Activated CD8-positive, alpha-beta memory T cell treated with anti-CD3 and anti-CD28 coated beads, Interleukin-2, amount 50 U/mL, for 24 hours (primary cell): Measurements from ENCODE around the gene ETS2.

Source experiments
- DNase-seq: peaks from one replicate; pipeline ENCODE4 v3.0.0-alpha.2; 2020; ENCODE audit errors: extremely low read depth

Gene ETS2

DNA sequence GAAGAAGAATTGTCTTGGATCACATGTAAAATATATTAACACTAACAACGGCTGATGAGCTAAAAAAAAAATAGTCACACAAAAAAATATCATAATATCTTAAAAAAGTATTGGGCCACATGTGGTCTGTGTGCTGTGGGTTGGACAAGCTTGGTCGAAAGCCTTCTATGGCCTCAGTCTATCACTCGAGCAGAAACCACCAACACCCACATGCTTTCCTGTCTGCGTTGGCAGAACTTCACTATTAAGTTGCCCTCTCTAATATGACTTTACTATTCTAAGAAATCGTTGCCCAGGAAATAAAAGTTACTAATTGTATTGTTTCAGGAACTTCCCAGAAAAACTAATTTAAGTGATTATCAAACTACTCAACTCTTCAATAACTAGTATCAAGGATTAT lies 28.2 kb upstream of the ETS2 start:
- DNase-seq: no peak

DNA sequence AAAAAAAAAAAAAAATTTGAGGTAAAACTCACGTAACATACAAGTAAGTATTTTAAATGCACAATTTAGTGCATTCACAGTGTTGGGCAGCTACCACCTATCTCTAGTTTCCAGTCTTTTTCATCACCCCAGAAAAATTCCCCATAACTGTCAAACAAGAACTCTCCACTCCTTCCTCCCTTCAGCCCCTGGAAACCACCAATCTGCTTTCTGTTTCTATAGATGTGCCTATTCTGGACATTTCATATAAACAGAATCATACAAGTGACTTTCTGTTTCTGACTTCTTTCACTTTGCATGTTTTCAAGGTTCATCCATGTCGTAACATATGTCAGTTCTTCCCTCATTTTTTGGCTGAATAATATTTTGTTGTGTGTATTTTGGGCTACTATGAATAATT lies 24.9 kb upstream of the ETS2 start:
- no peak for DNase-seq

DNA sequence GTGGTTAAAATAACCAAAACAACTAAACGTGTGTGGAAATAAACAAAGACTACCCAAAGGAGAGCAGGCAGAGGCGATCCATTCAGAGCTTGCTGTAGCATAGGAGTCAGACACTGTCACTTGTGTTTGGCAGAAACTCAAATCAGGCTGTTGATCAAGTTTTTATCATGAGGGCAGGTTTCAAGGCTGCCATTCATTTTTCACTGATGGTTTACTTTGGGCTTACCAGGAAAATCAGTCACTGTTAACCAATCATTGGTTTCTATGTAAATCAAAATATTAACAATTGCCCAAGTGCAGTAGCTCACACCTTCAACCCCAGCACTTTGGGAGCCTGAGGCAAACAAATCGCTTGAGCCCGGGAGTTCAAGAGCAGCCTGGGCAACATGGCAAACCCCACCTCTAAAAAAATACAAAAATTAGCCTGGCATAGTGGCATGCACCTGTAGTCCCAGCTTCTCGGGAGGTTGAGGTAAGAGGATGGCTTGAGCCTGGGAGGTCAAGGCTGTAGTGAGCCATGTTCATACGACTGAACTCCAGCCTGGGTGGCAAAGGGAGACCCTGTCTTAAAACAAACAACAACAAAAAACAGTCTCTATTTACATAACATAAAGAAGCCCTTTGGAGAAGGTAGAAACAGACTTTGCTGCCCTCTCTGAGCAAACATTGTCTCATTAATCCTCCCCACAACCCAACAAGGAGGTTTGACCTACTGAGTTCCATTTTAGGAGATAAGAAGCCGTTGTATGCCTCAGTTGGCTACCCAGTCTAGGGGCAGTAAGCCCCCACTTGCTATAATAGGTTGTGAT lies 21.1 kb upstream of the ETS2 start:
- no peak for DNase-seq

DNA sequence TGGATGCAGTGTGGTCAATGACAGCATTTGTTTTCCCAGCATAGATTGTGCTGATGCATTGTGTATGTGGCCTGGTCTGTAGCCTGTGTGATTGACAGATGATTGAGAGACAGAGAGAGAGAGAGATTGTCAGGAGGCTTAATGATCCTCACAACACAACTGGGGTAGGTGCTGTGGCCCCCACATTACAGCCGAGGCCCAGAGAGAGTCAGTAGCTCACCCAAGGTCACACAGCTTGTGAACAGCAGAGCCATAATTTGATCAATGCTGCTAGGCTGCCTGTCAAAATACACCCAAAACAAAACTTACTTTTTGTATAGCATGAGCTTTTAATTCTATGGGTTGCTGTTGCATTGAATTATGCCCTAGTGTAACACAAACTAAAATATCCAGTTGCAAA lies 20.2 kb upstream of the ETS2 start:
- no peak for DNase-seq

DNA sequence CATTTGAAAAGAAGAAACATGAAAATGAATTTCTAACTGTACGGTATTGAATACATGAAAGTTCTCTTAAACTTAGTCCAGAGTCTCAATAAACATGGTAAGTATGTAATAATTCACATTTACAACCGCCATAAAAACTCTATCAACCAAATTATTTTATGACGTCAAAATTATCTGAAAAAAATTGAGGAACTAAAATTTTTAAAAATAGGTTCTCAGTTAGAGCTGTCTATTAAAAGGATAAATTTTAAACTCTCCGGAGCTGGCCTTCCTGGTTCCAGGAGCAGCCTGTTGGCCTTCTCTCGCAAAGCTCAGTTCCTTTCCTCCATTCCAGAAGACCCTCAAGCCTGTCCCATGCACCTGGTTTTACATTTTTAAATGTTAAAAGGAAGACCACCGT lies 18.7 kb upstream of the ETS2 start:
- no peak for DNase-seq

DNA sequence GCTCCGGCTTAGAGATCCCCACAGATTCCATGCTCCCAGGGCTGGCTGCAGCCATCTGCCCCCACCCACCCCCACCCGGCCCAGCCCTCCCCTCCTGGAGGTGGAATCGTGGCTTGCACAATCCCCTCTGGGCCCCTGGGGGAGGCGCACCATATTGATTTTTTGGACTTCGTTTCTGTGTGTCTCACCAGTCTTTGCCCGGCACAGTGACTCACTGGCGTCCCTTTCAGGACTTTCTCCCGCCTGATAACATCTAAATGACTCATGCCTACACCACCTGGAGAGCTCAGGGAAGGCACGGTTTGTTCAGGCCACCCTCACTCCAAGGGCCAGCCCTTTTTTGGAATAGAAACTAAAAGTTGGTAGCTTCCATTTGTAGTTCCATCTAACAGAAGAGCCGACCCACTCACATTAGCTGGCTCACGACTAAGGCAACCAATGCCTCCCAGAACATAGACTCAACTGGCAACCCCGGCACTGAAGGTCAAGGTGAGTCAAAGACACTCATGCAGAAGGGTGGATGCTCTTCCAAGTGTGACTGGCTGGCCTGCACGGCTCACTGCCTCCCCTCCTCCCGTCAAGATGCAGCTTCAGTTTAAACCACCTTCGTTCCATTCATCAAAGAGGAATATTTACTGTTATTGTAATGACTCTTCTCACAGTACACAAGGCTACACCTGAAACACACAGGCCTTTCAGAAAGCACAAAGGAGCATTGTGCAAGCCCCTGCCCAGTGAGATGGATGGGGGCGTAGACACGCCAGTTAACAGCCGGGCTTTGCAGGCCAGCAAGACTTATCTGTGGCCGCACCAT lies 18.1 kb upstream of the ETS2 start:
- DNase-seq: no peak

DNA sequence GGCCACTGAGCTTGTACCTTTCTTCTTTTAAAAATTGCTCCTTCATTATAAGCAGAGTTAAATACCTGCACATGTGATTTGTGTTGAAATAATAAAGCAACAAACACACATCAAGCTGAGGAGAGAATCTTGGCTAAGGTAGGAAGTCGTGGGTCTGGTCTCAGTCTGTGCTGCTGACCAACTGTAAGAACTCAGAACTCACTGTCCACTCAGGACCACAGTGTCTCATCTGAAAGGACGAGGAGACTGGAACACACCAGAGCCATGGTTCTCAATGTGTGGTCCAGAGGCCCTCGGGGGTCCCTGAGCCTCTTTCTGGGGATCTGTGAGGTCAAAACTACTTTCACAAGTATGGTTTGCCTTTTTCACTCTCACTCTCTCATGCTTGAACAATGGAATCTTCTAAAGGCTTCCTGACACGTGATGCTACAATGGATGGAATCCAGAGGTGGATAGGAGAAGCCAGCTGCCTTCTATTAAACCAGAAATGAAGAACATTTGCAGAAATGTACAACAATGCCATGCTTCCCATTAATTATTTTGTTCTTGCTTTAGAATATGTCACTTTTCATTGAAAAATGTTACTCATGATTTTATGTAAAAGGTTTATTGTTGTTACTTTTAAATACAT lies 17.3 kb upstream of the ETS2 start:
- no peak for DNase-seq

DNA sequence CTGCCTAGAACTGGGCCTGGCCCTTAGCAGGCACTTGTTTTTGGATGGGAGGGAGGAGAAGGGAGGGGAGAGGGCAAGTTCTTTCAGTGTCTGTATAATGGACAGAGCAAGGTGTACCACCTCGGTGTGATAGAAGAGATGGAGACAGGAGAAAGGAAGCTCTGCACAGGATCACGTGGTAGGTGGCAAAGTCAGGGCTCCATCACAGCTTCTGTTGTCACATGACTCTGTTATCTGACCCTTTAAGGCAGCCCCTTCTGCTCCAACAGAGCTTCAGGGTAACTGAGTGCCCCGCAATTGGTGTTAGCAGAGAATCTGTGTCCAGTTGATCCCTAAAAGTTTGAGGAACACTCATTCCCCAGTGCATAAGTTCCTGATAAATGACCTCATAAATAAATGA lies 16.5 kb upstream of the ETS2 start:
- no peak for DNase-seq

DNA sequence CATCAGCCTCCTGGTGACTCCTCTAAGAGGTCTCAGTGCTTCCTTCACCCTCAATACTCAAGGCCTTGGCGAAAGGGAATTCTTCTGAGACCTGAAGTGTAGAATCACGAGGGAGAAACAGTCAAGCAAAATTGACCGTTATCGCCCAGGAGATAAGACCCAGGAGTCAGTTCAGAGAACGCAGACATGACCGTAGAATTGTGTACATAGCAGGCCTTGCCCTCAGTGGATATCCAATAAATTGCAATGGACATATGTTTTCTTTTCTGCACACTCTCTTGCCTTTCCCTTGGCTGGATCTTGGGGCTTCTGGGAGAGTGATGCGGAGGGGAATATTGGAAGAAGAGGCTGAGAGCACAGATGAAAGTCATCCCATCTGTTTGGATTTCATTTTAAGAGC lies 15.7 kb upstream of the ETS2 start:
- DNase-seq: no peak

DNA sequence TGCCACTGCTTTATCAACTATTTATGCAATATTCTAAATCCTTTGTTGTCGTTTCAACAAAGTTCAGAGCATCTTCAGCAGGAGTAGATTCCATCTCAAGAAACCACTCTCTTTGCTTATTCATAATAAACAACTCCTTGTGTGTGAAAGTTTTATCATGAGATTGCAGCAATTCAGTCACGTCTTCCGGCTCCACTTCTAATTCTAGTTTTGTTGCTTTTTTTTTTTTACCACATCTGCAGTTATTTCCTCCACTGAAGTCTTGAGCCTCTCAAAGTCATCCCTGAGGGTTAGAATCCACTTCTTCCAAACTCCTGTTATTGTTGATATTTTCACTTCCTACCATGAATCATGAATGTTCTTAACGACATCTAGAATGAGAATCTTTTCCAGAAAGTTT lies 14.8 kb upstream of the ETS2 start:
- DNase-seq: no peak

DNA sequence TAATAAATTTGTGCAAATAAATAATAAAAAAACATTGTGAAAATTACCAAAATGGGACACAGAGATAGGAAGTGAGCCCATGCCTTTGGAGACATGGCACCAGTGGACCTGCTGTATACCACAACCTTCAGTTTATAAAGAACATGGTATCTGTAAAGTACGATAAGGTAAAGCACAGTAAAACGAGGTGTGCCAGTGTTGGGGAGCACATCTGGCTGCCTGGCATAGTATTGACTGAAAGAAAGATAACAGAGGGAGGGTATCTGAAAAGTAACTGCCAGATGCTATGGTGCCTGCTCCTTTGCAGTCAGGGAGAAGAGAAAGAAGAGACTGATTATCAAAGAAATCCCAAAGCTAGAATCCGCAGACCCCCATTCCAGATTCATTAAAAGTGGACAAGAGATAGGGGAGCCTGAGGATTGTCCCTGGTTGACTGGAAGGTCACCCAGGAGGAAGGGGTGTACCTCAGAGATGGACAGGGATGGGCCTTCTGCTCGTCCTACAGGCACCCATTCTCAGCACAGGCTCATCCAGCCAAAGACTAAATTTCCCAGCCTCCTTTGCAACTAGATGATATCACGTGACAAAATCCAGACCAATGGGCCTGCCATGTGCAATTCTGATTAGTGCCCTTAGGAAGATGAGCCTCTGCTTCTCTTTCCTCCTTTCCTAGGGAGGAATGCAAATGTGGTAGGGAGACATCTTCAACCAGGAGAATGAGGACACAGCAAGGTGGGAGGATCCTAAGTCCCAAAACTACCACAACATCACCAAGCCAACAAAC lies 12.9 kb upstream of the ETS2 start:
- DNase-seq: no peak

DNA sequence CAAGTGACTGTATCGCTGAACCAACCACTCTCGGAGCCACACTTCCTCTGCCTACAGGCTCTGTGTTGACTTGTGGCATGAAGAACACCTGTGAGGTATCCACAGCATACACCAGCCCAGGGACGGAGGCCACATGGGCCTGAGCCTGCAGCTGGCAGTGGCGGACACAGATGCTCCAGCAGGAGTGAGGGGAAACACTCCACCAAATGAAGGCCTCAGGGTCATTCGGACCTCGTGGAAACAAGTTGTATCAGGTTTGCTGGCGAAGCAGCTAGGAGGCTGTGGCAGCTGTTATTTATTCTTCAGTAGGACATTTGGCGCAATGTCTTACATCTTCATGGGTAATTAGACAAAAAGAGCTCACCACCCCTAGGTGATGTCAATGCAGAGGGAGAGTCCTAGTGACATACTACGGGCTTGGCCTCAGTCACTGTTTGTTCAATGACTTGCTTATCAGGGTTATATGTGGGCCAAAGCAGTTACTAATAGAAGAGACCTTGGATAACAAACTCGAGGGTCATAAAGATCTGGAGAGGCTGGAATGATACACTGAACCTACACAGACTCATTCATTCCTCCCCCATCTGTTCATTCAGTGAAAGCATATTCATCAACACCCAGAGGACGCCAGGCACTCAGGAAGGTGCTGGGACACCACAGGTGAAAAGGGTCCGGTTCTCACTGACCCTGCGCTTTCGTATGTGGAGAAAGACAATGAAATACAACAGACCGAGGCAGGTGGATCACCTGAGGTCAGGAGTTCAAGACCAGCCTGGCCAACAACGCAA lies 11.6 kb upstream of the ETS2 start:
- no peak for DNase-seq

DNA sequence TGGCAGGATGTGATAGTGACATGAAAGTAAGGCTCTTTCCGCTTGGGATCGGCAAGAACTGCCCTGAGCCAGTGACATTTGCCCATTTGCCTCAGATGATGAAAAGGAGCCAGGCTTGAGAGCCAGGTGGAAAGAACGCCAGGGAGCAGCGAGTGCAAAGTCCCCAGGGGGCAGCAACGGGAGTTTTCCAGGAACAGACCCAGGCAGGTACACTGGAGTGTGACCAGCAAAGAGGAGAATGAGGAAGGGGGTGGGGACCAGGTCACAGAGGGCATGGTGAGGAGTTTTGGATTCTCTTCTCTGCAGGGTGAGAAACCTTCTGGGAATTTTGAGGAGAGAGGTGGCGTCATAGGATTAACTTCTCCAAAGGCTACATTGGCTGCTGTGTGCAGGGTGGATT lies 10.8 kb upstream of the ETS2 start:
- no peak for DNase-seq

DNA sequence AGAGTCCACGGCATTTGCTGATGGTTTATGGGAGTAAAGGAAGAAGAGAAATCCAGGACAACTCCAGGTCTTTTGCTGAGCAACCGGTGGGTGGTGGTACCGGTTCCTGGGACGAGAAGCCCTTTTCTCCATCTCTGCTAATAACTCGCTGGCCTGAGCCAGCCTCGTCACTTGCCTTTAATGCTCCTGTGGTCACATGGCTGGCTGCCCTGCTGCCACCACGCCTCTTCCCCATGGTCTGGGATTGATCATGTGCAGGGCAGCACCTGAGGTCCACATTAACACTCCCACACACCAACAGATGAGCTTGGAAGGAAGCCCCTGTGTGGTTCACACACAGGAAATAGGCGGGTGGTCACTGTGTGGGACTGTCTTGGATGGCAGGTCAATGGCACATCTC lies 10.3 kb upstream of the ETS2 start:
- DNase-seq: no peak

DNA sequence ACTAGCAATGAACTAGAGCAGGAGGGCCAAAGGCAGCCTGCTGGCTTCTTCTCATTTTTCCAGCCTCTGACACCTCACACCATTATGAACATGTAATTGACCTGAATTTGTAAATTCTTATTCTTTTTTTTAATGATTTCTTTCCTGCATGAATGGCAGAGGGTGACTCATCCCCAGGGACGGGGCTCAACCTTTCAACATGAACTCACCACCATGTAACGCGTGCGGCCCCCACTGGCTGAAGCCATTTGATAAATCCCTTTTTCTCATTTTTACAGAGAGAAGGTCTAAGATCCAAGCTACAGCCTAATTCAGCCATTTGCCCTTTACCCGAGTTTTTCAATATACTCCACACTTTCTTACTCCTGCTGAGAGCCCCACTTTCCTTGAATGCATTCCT lies 9.3 kb upstream of the ETS2 start:
- DNase-seq: no peak

DNA sequence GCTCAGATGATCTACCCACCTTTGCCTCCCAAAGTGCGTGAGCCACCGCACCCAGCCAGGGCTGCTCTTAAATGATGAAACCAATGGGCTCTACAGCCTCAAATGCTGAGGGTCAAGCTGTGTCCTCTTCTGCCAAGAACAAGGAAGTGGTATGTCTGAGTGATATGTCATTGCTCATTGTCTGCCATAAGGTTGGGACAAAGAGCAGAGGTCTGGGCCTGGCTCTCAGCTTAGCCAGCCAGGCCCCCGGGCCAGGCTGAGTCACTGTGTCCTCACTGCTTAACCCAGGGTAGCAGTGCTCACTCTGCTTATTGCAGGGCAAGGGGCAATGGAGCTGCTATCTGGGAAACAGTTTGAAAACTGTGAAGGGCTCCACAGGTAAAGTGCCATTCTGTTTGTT lies 8.3 kb upstream of the ETS2 start:
- no peak for DNase-seq

DNA sequence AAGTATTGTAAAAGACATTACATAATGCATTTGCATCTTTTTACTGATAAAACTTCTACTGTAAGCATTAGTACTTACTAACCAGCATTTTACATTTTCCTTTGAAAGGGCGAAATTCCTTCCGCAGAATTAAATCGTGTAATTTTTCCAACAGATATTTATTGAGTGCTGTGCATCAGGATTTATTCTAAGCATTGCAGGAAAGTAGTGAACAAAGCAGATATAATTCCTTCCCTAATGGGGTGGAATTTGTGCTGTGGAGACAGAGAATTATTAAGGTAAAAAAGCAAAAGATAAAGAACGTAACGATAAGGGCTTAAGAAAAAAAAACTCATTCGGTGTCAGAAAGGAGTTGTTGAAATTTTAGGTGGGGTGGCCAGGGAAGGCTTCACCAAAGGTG lies 7.6 kb upstream of the ETS2 start:
- DNase-seq: no peak

DNA sequence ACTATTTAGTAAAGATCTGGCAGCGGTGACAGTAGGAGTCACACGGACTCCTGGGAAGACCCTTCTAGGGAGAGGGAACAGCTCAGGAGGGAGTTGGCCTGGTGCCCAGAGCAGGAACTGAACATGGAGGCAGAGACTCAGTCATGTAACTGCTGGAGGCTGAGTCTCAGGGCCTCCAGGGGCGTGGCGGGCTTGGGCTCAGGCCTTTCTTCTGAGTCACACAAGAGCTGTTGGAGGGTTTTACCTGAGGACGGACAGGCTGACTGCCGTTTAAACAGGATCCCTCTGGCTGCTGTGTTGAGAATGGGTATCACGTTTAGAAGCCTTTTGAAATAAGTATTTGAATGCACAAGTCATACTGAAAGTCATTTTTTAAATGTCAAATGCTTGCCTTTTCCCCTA lies 7.2 kb upstream of the ETS2 start:
- no peak for DNase-seq

DNA sequence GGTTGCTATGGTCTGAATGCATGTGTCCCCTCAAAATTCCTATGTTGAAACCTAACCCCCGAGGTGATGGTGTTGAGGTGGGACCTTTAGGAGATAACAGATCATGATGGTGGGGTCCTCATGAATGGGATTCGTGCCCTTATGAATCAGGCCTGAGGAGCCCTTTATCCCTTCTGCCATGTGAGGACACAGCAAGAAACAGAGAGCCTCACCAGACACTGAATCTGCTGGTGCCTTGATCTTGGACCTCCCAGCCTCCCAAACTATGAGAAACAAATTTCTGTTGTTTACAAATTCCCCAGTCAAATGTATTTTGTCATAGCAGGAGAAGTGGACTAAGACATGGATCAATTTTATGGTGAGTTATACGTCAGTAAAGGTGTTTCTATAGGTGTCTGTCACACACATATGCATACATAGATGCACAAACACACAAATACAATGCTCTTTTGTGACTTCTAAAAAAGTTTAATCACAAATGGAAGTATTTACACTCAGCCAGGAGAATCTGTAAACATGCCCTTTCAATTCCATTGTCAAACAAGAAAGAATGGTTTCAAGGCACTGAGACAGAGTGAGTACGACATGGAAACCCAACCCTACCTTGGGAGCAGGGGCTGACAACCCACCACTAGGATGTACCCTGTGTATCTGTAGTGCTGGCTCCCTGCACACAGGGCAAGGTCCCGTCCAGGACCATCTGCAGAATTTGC lies 5.5 kb upstream of the ETS2 start:
- DNase-seq: no peak

DNA sequence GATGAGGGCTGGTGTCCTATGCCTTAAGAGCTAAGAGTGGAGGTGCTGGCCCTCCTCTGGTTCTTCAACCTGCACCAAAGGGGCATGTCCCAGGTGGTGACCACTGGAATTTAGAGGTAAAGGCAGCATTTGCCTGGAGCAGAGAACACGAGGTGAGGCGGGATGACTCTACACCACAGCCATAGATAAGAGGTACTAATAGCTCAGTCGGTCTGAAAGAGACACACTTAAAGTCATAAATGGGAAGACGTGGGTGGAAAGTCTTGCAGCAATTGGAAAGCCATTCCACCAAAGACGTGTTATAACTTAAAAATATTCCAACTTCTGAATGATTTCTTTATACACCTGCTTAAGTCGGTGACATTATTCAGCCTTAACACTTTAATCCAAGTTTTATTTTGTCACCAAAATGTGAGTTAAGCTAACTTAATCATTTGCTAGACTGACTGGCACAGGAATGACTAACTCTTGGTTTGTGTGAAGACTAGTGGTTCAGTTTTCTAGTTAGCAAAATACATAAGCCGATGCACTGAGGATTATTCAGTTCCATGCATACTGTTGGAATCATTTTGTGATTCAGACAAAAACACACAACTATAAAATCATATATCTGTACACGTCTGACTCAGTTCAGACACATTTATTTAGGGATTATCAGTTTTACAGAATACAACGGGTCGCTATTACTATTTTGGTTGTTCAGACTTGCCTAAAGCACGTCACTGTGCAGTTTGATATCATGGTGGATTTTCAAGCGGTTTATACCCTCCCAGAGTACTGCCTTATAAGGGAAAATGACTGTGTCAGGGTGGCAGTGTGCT lies 4.6 kb upstream of the ETS2 start:
- DNase-seq: no peak
